IPS DF 6.9 (cell line): ENCODE results near the gene CBR3.

Experiments
- DNase-seq: peaks from one replicate; pipeline ENCODE4 v3.0.0-alpha.2; 2013; ENCODE audit warnings: low read depth, low spot score
- H3K27ac ChIP-seq: one replicate; pipeline ENCODE4 v1.5.1; 2013; ENCODE audit warnings: low read length, control low read depth
- H3K27me3 ChIP-seq: 2 replicates; pipeline ENCODE4 v1.6.1; 2013; ENCODE audit warnings: mild to moderate bottlenecking, low read length; ENCODE audit not compliant: control insufficient read depth, insufficient read depth
- H3K36me3 ChIP-seq: 2 replicates; pipeline ENCODE4 v1.6.1; 2013; ENCODE audit warnings: low read length; ENCODE audit not compliant: control insufficient read depth, insufficient read depth
- H3K4me1 ChIP-seq: 2 replicates; pipeline ENCODE4 v1.6.1; 2013; ENCODE audit warnings: low read length; ENCODE audit not compliant: control insufficient read depth, insufficient read depth
- H3K4me3 ChIP-seq: 2 replicates; pipeline ENCODE4 v1.5.1; 2013; ENCODE audit warnings: mild to moderate bottlenecking, low read length
- H3K9me3 ChIP-seq: 2 replicates; pipeline ENCODE4 v1.6.1; 2013; ENCODE audit warnings: low read length, inconsistent platforms; ENCODE audit not compliant: control insufficient read depth, insufficient read depth
- WGBS: extraction: QIAGEN DNeasy Blood & Tissue Kit; methylation state at CpG from one replicate; pipeline ENCODE4 v1.1.7; 2013; ENCODE audit warnings: mixed read lengths, missing lambda C conversion rate; ENCODE audit not compliant: insufficient read length, insufficient coverage; 5-methylcytosine and 5-hydroxymethylcytosine counted together

The CBR3 gene

GRCh38 chr21:36117286-36117741 is 17.6 kb upstream of the CBR3 start:
- no peaks in the 10 kb centered on the region for H3K27me3 ChIP-seq
- H3K36me3 ChIP-seq = peaks cover 2% of the 10 kb centered on the region; the same call in 1 of the 2 replicates
- WGBS = no CpG with 5 or more reads among the region's 2 CpGs
- no peaks in the 10 kb centered on the region for H3K9me3 ChIP-seq
- no peak overlapping the region for H3K27ac ChIP-seq
- no peak for DNase-seq
- H3K4me3 ChIP-seq = no peak overlapping the region
- no peaks in the 10 kb centered on the region; the same call in 1 of the 2 replicates for H3K4me1 ChIP-seq

GRCh38 chr21:36120304-36120888 is 14.5 kb upstream of the CBR3 start:
- DNase-seq = no peak
- Histone ChIP-seq H3K4me1 (no peaks in the 10 kb centered on the region), H3K27ac (no peak overlapping the region), H3K4me3 (no peak overlapping the region), H3K9me3 (no peaks in the 10 kb centered on the region), H3K27me3 (no peaks in the 10 kb centered on the region), H3K36me3 (no peaks in the 10 kb centered on the region)
- WGBS = no CpG with 5 or more reads among the region's 7 CpGs

- H3K27me3 ChIP-seq = no peaks in the 10 kb centered on the region
- no peaks in the 10 kb centered on the region for H3K4me1 ChIP-seq
- H3K9me3 ChIP-seq = no peaks in the 10 kb centered on the region
- WGBS = no CpG with 5 or more reads among the region's 4 CpGs
- no peaks in the 10 kb centered on the region for H3K36me3 ChIP-seq
- no peak overlapping the region for H3K27ac ChIP-seq
- H3K4me3 ChIP-seq = no peak overlapping the region
- no peak for DNase-seq
Measured at GRCh38 chr21:36122977-36123376, 11.9 kb upstream of the CBR3 start.

GRCh38 chr21:36124395-36124794 is 10.5 kb upstream of the CBR3 start:
- Histone ChIP-seq H3K4me1 (no peaks in the 10 kb centered on the region), H3K36me3 (no peaks in the 10 kb centered on the region), H3K27me3 (no peaks in the 10 kb centered on the region), H3K4me3 (no peak overlapping the region), H3K9me3 (no peaks in the 10 kb centered on the region), H3K27ac (no peak overlapping the region)
- no CpG with 5 or more reads among the region's 2 CpGs for WGBS
- no peak for DNase-seq

- Histone ChIP-seq H3K4me1 (no peaks in the 10 kb centered on the region), H3K9me3 (no peaks in the 10 kb centered on the region), H3K27me3 (no peaks in the 10 kb centered on the region), H3K36me3 (no peaks in the 10 kb centered on the region), H3K27ac (no peak overlapping the region), H3K4me3 (no peak overlapping the region)
- no peak for DNase-seq
- WGBS = no CpG with 5 or more reads among the region's 9 CpGs
Measured at GRCh38 chr21:36125512-36126207, 9.2 kb upstream of the CBR3 start.

- no peaks in the 10 kb centered on the region for H3K9me3 ChIP-seq
- H3K27me3 ChIP-seq = no peaks in the 10 kb centered on the region
- no peaks in the 10 kb centered on the region for H3K4me1 ChIP-seq
- no peaks in the 10 kb centered on the region for H3K36me3 ChIP-seq
- no peak overlapping the region for H3K27ac ChIP-seq
- DNase-seq = no peak
- H3K4me3 ChIP-seq = no peak overlapping the region
Measured at GRCh38 chr21:36126208-36126565, 8.7 kb upstream of the CBR3 start.

GRCh38 chr21:36126621-36127110 is 8.2 kb upstream of the CBR3 start:
- H3K27me3 ChIP-seq = no peaks in the 10 kb centered on the region
- H3K9me3 ChIP-seq = no peaks in the 10 kb centered on the region
- H3K4me1 ChIP-seq = no peaks in the 10 kb centered on the region
- H3K4me3 ChIP-seq = no peak overlapping the region
- no peak overlapping the region for H3K27ac ChIP-seq
- no CpG with 5 or more reads among the region's 5 CpGs for WGBS
- no peaks in the 10 kb centered on the region for H3K36me3 ChIP-seq
- no peak for DNase-seq

GRCh38 chr21:36127250-36127904 is 7.5 kb upstream of the CBR3 start:
- no peaks in the 10 kb centered on the region for H3K4me1 ChIP-seq
- H3K4me3 ChIP-seq = no peak overlapping the region
- no peaks in the 10 kb centered on the region for H3K27me3 ChIP-seq
- H3K9me3 ChIP-seq = no peaks in the 10 kb centered on the region
- DNase-seq = no peak
- H3K36me3 ChIP-seq = no peaks in the 10 kb centered on the region
- H3K27ac ChIP-seq = no peak overlapping the region
- no CpG with 5 or more reads among the region's 10 CpGs for WGBS

- no peak for DNase-seq
- Histone ChIP-seq H3K27me3 (no peaks in the 10 kb centered on the region), H3K4me3 (no peak overlapping the region), H3K36me3 (no peaks in the 10 kb centered on the region), H3K9me3 (no peaks in the 10 kb centered on the region), H3K4me1 (no peaks in the 10 kb centered on the region), H3K27ac (no peak overlapping the region)
- no CpG with 5 or more reads among the region's 5 CpGs for WGBS
Measured at GRCh38 chr21:36127977-36128376, 6.9 kb upstream of the CBR3 start.

- Histone ChIP-seq H3K9me3 (no peaks in the 10 kb centered on the region), H3K36me3 (no peaks in the 10 kb centered on the region), H3K4me1 (no peaks in the 10 kb centered on the region), H3K27ac (no peak overlapping the region), H3K4me3 (no peak overlapping the region), H3K27me3 (peaks cover 2% of the 10 kb centered on the region; the same call in 1 of the 2 replicates)
- no CpG with 5 or more reads among the region's 2 CpGs for WGBS
- no peak for DNase-seq
Measured at GRCh38 chr21:36129219-36129618, 5.7 kb upstream of the CBR3 start.
